LNCAP (cell line): ENCODE results near the gene CD72.
A peak's percentile ranks its signal among the peaks of the same experiment; 100 is the strongest.

Experiments
- TF ChIP-seq, protein P1 (sequence below): fragments of 450-650 bp; IDR thresholded peaks from 2 replicates; pipeline ENCODE4 v1.5.1; 2017; ENCODE audit warnings: mild to moderate bottlenecking

CD72 gene

DNA sequence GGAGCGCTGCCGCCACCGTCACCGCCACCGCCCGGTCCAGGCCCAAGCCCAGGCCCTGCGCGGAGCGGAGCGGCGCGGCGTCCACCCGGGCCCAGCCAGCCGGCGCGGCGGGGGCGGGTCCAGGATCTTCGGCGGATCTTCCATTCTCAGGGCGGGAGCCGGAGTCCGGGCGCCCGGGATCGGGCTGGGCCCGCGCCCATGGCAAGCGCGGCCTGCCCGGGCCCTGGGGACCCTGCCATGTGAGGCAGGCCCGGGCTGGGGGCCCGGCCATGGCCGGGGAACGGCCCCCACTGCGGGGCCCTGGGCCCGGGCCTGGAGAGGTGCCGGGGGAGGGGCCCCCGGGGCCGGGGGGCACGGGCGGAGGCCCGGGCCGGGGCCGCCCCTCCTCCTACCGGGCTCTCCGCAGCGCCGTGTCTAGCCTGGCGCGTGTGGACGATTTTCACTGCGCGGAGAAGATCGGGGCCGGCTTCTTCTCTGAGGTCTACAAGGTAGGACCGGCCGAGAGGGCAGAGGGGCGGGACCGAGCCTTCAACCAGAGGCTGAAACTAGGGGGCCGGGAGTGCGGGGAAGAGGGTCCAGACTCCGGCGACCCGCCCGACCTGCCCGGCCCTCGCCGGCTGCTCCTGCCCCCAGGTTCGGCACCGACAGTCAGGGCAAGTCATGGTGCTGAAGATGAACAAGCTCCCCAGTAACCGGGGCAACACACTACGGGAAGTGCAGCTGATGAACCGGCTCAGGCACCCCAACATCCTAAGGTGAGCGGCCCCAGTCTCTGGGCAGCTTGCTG is 12.7 kb downstream of the CD72 start:
- TF ChIP-seq, protein P1, sequence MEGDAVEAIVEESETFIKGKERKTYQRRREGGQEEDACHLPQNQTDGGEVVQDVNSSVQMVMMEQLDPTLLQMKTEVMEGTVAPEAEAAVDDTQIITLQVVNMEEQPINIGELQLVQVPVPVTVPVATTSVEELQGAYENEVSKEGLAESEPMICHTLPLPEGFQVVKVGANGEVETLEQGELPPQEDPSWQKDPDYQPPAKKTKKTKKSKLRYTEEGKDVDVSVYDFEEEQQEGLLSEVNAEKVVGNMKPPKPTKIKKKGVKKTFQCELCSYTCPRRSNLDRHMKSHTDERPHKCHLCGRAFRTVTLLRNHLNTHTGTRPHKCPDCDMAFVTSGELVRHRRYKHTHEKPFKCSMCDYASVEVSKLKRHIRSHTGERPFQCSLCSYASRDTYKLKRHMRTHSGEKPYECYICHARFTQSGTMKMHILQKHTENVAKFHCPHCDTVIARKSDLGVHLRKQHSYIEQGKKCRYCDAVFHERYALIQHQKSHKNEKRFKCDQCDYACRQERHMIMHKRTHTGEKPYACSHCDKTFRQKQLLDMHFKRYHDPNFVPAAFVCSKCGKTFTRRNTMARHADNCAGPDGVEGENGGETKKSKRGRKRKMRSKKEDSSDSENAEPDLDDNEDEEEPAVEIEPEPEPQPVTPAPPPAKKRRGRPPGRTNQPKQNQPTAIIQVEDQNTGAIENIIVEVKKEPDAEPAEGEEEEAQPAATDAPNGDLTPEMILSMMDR, result no peak

DNA sequence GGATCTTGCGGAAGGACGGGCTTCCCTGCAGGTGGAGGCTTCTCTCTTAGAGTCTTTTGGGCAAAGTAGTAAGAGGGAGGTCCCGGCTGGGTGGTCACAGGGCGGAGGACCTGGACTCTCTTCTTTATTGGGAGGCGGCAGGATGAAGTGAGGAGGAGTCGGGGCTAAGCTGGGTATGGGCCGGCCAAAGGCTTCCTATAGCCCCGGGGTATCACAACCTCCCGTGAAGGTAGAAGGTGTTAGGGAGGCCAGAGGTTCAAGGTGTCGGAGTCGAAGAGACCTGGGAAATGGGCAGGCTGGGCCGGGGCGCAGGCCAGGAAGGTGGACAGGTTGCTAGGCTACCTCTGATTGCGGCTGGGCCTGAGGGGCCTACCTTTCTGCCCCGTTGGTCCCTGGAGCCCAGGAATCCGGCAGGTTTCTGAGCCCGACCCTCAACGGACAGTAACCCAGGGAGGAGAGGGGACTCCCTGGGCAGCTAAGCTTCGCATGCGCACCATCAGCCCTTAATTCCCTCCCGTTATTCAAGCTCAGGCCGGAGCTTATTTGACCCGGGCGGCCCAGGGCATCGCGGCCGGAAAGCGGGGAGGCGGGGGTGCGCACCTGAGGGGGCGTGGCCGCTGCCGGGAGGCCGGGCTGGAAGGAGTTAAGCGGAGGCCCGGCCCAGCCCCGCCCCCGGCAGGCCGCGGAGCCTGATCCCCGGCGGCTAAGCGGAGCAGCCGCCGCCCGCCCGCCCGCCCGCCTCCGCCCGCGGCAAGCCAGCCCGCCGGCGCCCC is 13.4 kb downstream of the CD72 start, which contains the start of gene TESK1:
Gene TESK1 (plus strand): TSS at position 685 of the 773 bp plus-strand sequence. CDS start 358 bp downstream, outside the sequence.
- TF ChIP-seq, protein P1, result no peak

DNA sequence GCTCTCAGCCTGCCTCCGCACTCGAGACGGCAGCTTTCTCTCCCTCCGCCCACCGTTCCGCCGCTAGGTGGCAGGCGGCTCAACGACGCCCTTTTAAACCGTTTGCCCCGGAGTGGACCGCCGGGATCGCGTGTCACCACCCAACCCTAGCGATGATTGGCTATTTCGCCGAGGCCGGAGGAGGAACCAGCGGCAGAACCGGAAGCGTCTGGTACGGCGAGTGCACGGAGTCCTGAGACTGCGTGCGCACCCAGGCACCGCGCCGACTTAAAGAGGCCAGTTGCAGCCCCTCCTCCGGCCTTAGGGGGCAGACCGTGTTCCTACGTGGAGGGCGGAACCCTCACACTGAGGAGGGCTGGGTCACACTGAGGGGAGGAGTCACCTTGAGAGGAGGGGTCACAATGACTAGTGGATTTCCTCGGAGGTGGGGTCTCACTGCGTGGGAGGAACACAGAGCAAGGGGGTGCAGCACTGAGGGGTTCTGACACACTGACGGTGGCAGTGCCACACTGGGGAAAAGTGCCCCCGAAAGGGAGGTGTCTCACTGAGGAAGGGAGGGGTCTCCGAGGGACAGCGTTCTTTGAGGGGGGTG is 14.1 kb downstream of the CD72 start:
- TF ChIP-seq, protein P1, result peak; percentile 96

DNA sequence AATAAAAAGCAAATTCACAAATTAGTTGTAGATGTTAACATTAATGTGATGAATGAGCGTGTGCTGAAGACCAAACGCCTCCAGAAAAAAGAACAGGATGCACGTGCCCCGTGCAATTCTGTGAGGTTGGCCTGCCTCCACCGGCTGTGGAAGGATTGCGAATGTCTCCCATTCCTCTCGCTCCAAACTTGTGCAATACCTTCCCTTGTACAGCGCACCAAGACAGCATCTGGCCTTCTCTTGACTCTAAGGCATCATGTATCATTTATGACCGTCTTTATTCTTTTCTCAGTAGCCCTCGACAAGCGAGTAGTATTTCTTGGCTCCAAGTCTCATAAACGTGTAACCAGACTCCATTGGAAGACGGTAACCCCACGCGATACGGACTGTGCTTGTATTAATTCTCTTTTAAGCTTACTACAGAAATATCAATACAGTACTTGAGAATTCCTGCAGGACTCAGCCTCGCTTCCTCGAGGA is 14.7 kb downstream of the CD72 start:
- TF ChIP-seq, protein P1, result no peak

DNA sequence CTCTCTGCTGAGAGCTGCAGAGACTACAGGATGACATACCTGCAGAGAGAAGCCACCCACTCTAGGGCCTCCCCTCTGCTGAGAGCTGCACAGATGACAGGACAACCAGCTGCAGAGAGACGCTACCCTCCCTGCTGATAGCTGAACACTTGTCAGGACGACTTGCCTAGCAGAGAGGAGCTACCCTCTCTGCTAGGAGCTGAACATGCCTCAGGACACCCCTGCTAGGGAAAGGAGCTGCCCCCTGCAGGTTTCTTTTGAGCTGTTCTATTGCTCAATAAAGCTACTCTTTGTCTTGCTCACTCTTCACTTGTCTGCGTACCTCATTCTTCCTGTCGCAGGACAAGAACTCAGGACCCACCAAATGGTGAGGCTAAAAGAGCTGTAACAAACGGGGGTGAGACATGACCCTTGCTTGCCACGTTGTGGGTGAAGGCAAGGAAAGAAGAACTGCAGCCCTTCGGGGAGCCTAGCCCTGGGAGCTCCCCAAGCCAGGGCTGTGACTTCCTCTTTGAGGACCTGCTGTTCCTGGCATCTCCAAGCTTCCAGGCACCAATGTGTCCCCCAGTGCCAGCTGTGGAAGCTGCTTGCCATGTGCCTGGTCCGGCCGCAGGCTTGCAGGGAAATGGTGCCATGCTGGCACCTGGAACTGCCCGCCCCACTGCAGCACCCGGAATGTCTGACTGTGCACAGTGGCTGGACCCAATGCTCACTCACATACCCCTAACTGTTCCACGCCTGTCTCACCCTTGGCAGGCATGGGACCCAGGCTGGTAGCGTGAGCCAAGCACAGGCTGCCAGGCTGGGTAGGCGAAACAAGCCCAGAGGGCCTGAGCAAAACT is 18.2 kb downstream of the CD72 start:
- TF ChIP-seq, protein P1, result no peak

DNA sequence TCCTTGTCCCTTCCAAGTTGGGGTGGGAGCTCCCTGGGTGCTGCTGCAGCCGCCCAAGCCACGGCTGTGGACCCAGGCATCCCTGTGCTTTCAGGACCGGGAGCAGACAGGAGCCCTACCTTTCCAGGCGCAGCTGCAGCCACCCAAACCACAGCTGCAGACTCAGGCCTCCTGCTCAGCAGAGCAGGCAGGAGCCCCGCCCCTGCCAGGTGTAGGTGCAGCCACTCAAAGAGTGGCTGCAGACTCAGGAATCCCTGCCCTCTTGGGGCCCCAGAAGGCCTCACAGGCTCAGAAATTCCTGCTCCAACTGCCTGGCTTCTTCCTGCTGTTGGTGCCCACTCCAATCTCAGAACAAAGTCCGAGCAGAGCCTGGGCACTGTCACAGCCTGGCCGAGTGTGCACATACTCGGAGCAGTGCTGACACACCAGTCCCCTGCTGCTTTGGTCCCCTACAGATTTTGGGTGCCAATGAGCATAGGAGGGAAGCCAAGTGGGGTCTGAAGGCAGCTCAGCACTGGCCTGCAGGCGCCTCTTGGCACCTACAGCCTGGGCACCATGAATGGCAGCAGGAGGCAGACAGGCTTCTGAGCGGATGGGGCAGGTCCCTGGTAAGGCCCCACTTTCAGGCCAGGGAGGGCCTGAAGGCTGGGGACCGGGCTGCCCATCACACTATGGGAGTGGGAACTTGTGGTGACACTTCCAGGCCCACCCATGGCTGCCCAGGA is 19.2 kb downstream of the CD72 start:
- TF ChIP-seq, protein P1, result no peak
